ENCODE data around the gene PYGB. TPM values are rescaled to one million over a fixed set of nuclear protein-coding genes. Genes with fewer than 3 reads are reported as not detected.

The PYGB gene
- total RNA-seq, 1 donor from 2014 or later = 46.6 TPM

DNA sequence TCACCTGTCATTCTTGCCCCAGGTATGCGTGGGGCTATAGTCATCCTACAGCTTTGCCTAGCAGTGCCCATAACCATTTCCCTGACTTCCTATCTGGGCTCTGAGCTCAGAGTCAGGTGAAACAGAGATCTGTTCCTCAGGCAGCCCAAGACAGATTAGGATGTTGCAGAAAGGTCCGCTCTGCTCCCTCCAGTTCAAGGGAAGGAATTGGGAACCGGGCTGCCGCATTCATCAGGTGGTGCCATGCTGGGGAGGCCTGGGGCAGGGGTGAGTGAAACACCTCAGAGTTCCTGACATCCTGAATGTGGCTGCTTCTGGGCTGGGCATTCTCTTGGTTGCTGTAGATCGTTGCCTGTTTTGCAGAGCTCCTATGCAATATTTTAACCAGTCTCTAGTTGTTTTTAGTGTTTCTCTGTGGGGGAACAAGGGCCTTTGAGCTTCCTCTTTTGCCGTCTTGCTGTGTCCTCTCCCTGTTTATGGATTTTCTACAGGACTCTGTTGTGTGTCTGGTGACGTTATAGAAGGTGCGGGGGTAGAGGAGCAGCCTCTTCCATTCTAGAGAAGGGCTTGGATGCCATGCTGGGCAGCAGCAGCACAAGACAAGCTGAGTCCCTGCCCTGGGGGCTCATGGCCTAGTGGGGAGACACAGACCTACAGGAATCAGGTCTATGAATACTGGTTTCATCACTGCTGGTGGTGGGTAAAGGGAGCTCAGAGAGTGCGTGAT is 43.2 kb upstream of the PYGB start:
- peaks cover 11% of the 10 kb centered on the region for H3K9me3 Mint-ChIP-seq
- H3K4me3 Mint-ChIP-seq = no peak overlapping the region
- no peaks in the 10 kb centered on the region for H3K27me3 Mint-ChIP-seq (ENCODE audit: low read depth)
- H3K27ac Mint-ChIP-seq = peak overlapping the region; percentile 31
- peaks cover 7% of the 10 kb centered on the region for H3K4me1 Mint-ChIP-seq
- no peak for DNase-seq (ENCODE audit: low spot score in 2 of 2, unreplicated experiment in 2 of 2)
- TF ChIP-seq, protein P1, sequence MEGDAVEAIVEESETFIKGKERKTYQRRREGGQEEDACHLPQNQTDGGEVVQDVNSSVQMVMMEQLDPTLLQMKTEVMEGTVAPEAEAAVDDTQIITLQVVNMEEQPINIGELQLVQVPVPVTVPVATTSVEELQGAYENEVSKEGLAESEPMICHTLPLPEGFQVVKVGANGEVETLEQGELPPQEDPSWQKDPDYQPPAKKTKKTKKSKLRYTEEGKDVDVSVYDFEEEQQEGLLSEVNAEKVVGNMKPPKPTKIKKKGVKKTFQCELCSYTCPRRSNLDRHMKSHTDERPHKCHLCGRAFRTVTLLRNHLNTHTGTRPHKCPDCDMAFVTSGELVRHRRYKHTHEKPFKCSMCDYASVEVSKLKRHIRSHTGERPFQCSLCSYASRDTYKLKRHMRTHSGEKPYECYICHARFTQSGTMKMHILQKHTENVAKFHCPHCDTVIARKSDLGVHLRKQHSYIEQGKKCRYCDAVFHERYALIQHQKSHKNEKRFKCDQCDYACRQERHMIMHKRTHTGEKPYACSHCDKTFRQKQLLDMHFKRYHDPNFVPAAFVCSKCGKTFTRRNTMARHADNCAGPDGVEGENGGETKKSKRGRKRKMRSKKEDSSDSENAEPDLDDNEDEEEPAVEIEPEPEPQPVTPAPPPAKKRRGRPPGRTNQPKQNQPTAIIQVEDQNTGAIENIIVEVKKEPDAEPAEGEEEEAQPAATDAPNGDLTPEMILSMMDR (IDR thresholded peaks at IDR 0.05; ENCODE audit: unreplicated experiment) = no peak
- peaks cover 15% of the 10 kb centered on the region for H3K36me3 Mint-ChIP-seq

DNA sequence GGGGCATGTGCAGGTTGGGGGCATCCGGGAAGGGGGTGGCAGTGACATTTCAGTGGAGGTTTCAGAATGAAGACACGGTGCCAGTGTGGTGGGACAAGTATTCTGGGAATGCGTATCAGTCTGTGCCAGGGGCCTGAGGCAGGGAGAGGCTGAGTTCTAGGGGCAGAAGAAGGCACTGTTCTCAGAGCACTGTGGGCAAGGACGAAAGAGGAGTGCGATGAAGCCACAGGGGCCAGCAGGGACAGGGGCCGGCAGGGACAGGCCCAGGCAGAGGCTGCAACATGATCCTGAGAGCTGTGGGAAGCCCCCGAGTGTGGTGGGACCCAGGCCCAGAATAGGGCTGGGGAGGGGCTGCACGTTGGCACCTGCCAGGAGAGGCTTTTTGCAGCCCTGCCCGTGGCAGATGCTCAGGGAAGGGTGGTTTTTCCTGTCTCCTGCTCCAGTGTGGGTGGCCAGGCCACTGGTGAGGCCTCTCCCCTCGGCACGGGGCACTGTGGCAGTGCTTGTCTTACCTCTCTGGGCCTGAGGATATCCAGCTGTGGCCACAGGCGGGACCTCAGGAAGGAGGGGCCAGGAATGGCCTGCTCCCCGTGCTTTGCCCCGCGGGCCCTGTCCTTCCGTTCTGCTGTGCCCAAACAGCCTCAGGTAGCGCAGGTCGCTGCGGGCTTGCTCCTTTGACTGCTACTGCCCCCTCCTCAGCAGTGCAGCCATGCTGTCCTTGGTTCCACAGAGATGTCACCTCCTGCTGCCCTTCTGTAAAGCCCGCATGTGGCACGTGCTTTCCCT is 42.4 kb upstream of the PYGB start:
- TF ChIP-seq, protein P1 (IDR thresholded peaks at IDR 0.05; ENCODE audit: unreplicated experiment) = no peak
- Mint-ChIP-seq H3K4me1 (peaks cover 7% of the 10 kb centered on the region), H3K36me3 (peaks cover 17% of the 10 kb centered on the region), H3K4me3 (no peak overlapping the region), H3K27me3 (ENCODE audit: low read depth) (no peaks in the 10 kb centered on the region), H3K27ac (peak overlapping the region; percentile 31), H3K9me3 (peaks cover 11% of the 10 kb centered on the region)
- DNase-seq (ENCODE audit: low spot score in 2 of 2, unreplicated experiment in 2 of 2) = no peak

DNA sequence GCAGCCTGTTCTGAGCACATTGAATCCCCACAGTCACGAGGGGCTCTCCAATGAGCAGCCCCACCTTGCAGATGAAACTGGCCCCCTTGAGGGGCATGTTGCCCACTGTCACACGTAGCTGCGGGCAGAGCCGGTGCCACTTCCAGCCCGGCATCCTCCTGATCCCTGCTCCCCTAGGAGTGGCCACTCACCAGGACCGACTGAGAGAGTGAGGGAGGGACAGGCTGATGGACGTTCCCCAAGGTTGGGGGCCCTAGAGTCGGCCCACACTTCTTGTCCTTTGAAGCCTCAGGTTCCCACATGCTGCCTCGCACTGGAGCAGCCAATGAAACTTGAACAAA is 41.9 kb upstream of the PYGB start:
- no peaks in the 10 kb centered on the region for H3K27me3 Mint-ChIP-seq (ENCODE audit: low read depth)
- no peak for DNase-seq (ENCODE audit: low spot score in 2 of 2, unreplicated experiment in 2 of 2)
- no peak overlapping the region for H3K4me3 Mint-ChIP-seq
- H3K36me3 Mint-ChIP-seq = peaks cover 17% of the 10 kb centered on the region
- TF ChIP-seq, protein P1 (IDR thresholded peaks at IDR 0.05; ENCODE audit: unreplicated experiment) = no peak
- peaks cover 11% of the 10 kb centered on the region for H3K9me3 Mint-ChIP-seq
- H3K4me1 Mint-ChIP-seq = peaks cover 7% of the 10 kb centered on the region
- no peak overlapping the region for H3K27ac Mint-ChIP-seq

DNA sequence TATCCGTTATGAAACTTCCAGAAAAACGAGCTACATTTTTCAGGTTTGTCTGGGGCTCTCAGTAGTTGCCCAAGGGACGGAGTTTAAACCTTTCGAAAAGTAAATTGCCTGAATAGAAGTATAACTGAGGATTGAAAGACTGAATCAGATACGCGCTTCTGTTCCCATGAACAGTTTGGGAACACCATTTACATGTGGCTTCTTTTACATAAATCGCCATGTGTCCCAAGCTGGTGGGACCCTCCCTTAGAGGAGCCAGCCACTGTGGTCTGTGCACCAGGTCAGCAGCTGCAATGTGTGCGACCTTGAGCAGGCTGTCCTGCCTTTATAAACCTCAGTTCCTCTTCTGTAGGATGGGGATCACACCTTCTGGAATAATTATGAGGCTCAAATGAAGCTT is 41.3 kb upstream of the PYGB start:
- H3K4me1 Mint-ChIP-seq = peaks cover 7% of the 10 kb centered on the region
- TF ChIP-seq, protein P1 (IDR thresholded peaks at IDR 0.05; ENCODE audit: unreplicated experiment) = no peak
- H3K4me3 Mint-ChIP-seq = no peak overlapping the region
- H3K27me3 Mint-ChIP-seq (ENCODE audit: low read depth) = no peaks in the 10 kb centered on the region
- H3K27ac Mint-ChIP-seq = no peak overlapping the region
- DNase-seq (ENCODE audit: low spot score in 2 of 2, unreplicated experiment in 2 of 2) = no peak
- H3K9me3 Mint-ChIP-seq = peaks cover 11% of the 10 kb centered on the region
- peaks cover 21% of the 10 kb centered on the region for H3K36me3 Mint-ChIP-seq

DNA sequence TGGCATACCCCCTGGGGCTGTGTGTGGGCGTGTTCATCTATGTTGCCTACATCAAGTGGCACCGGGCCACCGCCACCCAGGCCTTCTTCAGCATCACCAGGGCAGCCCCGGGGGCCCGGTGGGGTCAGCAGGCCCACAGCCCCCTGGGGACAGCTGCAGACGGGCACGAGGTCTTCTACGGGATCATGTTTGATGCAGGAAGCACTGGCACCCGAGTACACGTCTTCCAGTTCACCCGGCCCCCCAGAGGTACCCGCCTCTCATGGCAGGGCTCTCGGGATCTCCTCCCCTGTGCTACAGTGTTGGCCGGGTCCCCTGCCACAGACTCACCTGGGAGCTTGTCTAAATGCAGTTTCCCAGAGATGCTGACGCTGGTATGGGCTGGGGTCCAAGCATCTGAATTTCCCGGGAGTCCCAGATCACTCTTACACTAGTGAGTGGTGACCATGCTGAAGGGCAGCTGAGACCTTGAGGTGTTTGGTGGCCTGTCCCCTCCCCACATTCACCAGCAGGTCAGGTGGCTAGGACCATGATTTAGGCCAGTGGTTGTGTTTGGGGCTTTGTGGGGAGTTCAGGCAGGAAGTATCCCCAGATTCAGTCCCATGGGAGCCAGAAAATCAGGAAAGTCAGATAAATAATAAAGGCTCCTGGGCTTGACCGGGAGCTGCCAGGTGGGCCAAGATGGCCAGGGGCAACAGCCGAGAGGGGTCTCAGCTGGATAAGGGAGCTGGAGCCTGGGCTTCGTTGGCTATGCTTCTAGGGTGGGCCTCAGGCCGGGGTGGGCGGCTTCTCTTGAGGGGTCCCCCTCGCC is 40.5 kb upstream of the PYGB start:
- Mint-ChIP-seq H3K4me3 (no peak overlapping the region), H3K4me1 (peaks cover 7% of the 10 kb centered on the region), H3K27ac (no peak overlapping the region), H3K9me3 (peaks cover 8% of the 10 kb centered on the region), H3K27me3 (ENCODE audit: low read depth) (no peaks in the 10 kb centered on the region), H3K36me3 (peaks cover 26% of the 10 kb centered on the region)
- DNase-seq (ENCODE audit: low spot score in 2 of 2, unreplicated experiment in 2 of 2) = no peak
- TF ChIP-seq, protein P1 (IDR thresholded peaks at IDR 0.05; ENCODE audit: unreplicated experiment) = no peak

Measured in mesothelial cell of epicardium (in vitro differentiated cells).